ENCODE data around the gene KLF2. TPM values are rescaled to one million over a fixed set of nuclear protein-coding genes. Genes with fewer than 3 reads are reported as not detected.

The KLF2 gene
- total and polyA plus RNA-seq, 10 of the 15 experiments (the other 5 are each of a cell fraction or from before 2014, with no cell fraction given), result 0.16 to 13.7 (median 1.0) TPM

GRCh38 chr19:16366433-16367260, 42.0 kb downstream of the KLF2 start (continued):
- TF ChIP-seq BCLAF1 (IDR thresholded peaks at IDR 0.05) (no peak), JUNB (IDR thresholded peaks at IDR 0.05) (peak; percentile 84), NR2F1 (conservative IDR thresholded peaks at IDR 0.05) (peak; percentile 92), NR2C1 (IDR thresholded peaks at IDR 0.05) (no peak), FOXK2 (IDR thresholded peaks at IDR 0.05) (peak; percentile 69; the same call in 1 of the 2 replicates), CBFB (IDR thresholded peaks at IDR 0.05; ENCODE audit: low read depth) (no peak; the same call in 1 of the 2 replicates), TCF12 (IDR thresholded peaks at IDR 0.05; ENCODE audit: low read depth, low read length) (no peak), NKRF (conservative IDR thresholded peaks at IDR 0.05) (peak; percentile 44; the same call in 1 of the 2 replicates), KLF5 (IDR thresholded peaks at IDR 0.05; ENCODE audit: partially characterized antibody) (no peak), IRF3 (IDR thresholded peaks at IDR 0.05) (no peak), IRF5 (IDR thresholded peaks at IDR 0.05; ENCODE audit: borderline replicate concordance) (no peak), CREB1 (IDR thresholded peaks at IDR 0.05; ENCODE audit: low read depth) (peak; percentile 9; the same call in 1 of the 2 replicates), ZSCAN29 (IDR thresholded peaks at IDR 0.05) (no peak), CBX5 (IDR thresholded peaks at IDR 0.05; ENCODE audit: low read depth) (no peak), EP300 (IDR thresholded peaks at IDR 0.05; ENCODE audit: borderline replicate concordance in 1 of 2, control insufficient read depth in 1 of 2, low read depth in 2 of 2, low read length in 2 of 2) (peak; percentile 81), PML (IDR thresholded peaks at IDR 0.05; ENCODE audit: low read length) (no peak; the same call in 1 of the 2 replicates), ZNF592 (IDR thresholded peaks at IDR 0.05) (no peak), ASH2L (IDR thresholded peaks at IDR 0.05; ENCODE audit: borderline replicate concordance, low read depth) (peak; percentile 86; the same call in 1 of the 2 replicates)
